HG03139 (cell line): Measurements from ENCODE around the gene PLTP.
A peak's percentile ranks its signal among the peaks of the same experiment; 100 is the strongest.

Source experiments
- ATAC-seq: cut with Tn5 transposase; IDR thresholded peaks from one replicate; pipeline ENCODE4 v1.9.1; 2021; ENCODE audit not compliant: unreplicated experiment

Gene PLTP

GRCh38 chr20:45921337-45922189, 9.6 kb upstream of the PLTP start:
- ATAC-seq, result no peak

GRCh38 chr20:45920462-45921336, 8.7 kb upstream of the PLTP start:
- no peak for ATAC-seq

DNA sequence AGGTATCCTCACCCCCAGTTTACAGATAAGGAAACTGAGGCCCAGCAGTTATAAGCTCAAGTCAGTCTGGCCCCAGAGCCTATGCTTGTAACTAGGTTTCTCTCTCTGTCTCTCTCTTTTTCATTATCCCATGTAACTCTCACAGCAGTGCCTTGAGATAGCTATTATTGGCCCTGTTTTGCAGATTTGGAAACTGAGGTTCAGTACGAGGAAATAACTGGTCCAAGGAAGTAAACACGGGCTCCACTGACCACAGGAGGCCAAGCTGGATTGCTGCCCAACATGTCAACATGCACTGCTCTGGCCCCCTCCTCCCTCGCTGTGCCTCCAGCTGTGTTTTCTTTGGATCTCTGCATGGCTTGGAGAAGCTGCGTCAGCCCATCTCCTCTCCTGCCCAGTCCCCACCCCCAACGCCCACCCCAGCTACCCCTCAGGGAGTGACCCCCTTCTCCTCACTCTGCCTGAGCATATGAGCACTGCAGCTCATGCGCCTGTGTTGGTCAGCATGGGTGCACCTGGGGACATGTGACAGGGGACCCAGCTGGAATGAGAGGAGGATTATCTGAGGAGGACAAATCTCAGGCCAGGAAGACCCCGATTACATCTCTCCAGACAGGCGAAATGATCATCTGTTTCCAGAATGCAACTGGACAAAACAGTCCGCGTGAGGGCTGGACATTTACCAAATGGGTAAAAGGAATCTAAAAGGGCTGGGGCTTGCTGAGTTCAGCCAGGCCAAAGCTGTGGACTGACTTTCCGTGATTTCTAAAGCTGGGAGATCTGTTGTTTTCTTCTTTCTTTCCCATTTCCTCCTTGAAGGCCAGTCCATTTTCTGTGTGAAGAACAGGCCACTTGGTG, 7.8 kb upstream of the PLTP start:
- ATAC-seq, result no peak

DNA sequence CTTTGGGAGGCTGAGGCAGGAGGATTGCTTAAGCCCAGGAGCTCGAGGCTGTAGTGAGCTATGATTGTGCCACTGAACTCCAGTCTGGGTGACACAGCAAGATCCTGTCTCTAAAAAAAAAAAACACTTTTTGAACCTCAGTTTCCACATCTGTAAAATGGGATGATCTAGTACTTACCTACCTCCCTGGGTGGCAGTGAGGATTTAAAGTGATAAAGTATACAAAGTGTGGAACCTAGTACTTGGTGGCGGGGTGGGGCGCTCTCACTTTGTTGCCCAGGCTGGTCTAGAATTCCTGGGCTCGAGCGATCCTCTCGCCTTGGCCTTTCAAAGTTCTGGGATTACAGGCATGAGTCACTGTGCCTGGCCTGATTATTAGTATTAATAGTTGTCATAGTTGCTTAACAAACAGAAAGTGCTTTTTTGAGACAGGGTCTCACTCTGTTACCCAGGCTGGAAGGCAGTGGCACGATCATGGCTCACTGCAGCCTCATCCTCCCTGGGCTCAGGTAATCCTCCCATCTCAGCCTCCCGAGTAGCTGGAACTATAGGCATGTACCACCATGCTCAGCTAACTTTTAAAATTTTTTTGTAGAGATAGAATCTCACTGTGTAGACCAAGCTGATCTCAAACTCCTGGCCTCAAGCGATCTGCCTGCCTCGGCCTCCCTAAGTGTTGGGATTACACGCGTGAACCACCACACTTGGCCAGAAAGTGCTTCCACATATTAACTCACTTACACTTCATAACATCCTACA, 7.0 kb upstream of the PLTP start:
- ATAC-seq, result no peak

GRCh38 chr20:45918182-45918737, 6.3 kb upstream of the PLTP start:
- ATAC-seq, result no peak

GRCh38 chr20:45917790-45918141, 5.8 kb upstream of the PLTP start:
- ATAC-seq, result no peak

GRCh38 chr20:45913116-45913515, 1.2 kb upstream of the PLTP start:
- no peak for ATAC-seq

DNA sequence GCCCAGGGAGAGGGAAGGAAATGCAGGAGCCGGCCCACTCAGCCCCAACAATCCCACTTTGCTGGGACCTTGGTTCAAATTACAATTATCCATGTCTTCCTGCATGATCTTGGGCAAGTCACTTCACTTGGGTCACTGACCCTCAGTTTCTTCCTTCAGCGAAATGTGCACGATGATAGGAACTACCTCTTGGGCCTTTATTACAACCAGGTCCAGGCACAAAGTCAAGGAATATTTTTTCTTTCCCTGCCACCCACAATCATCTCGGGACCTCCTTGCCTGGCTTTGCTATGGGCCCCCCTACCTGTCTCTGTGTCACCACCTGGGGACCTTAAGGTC, 358 bp upstream of the PLTP start:
- ATAC-seq, result no peak

DNA sequence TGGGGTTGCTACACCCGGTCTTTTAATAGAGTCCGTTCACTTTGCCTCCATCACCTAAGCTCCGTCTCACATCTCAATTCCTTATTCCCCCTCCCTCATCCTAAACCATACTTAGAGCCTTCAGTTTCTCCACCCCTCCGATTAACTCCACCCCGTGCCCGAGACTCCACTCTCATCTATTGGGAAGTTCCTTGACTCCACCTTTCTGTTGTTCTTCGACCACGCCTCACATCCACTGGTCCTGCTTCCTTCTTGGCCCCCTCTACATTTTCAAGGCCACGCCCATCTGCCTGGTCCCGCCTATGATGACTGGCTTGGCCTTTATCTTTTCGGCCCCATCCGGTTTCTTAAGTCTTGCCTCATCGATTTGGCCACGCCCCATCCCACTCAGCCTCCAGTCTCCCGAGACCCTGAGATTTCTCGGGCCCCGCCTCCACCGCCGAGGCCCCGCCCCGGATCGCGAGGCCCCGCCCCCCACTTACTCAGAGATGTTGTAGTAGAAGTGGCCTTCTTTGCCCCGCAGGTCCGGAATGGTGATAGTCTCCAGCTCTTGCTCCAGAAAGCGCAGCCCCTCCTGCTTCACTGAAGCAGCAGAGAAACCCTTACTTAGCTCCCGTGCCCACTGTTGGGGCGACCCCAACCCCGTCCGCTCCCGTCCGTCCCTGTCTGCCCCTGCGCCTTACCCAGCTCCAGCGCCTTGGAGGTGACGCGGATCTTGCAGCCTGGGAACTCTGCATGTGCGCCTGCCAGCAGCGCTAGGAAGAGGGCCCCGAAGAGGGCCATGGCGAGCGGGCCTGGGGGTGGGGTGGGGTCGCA, 1.1 kb downstream of the PLTP start:
- ATAC-seq, result peak; percentile 84

DNA sequence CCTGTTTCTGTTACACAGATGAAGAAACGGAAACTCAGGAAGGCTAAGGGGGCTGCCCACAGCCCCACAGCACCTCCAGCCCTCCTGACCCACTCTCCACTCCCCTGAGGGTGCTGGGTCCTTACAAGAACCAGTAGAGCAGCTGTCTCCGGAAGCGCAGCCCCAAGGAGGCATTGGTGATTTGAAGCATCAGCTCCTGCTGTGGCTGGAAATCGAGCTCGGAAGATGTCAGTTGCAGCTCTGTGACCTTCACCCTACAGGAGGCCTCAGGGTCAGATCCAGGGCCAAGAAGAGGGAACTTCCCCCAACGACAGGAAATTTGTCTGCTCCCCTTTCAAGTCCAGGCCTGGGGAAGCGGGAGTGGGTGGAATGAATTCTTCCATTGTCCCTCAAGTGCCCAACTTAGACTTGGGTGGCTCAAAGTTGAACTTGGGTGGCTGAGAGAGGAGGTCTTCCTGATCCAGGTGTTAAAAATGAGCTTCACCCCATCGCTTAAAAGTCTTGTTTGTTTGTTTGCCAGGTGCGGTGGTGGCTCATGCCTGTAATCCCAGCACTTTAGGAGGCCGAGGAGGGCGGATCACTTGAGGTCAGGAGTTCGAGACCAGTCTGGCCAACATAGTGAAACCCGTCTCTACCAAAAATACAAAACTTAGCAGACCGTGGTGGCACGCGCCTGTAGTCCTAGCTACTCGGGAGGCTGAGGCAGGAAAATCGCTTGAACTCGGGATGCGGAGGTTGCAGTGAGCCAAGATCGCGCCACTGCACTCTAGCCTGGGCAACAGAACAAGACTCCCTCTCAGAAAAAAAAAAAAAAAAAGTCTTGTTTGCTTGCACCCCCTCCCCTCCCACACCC, 1.9 kb downstream of the PLTP start:
- no peak for ATAC-seq

DNA sequence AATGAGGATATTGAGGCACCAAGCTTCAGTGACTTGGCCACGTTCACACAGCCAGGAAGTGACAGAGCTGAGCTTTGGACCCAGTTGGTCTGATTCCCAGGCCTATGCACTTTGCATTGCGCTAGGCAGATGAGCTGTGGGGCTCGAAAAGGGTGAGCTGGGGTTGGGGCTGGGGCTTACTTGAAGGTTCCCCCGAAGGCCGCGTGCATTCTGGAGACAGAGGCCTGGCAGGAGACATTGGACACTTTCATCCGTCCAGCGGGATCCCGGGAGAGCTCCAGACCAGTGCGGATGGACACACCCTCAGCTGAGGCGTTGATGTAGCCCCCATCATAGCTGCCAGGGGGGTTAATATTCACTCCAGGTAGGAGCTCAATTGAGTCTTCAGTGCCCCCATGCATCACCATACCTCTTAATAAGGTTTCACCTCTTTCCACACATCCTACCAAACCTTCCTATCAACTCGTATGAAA, 2.6 kb downstream of the PLTP start:
- no peak for ATAC-seq

DNA sequence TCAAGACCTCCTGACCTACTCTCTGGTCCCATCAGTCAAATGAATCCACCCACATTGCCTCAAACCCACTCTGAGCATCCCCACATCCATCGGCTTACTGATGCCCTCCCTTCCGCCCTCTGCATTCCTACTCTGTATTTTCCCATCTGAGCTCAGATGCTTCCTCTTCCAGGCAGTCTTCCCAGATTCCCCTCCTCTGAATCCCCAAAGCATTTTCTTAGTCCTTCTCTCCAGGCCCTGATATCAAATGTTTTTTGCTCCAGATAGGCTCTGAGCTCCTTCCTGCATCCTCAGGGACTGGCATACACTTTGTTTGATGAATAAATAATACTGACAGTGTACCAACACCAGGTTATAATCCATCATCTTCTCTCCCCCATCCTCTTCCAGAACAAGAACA, 3.9 kb downstream of the PLTP start:
- ATAC-seq, result no peak

- ATAC-seq, result no peak
These were observed 4.6 kb downstream of the PLTP start for GRCh38 chr20:45907219-45907948.

DNA sequence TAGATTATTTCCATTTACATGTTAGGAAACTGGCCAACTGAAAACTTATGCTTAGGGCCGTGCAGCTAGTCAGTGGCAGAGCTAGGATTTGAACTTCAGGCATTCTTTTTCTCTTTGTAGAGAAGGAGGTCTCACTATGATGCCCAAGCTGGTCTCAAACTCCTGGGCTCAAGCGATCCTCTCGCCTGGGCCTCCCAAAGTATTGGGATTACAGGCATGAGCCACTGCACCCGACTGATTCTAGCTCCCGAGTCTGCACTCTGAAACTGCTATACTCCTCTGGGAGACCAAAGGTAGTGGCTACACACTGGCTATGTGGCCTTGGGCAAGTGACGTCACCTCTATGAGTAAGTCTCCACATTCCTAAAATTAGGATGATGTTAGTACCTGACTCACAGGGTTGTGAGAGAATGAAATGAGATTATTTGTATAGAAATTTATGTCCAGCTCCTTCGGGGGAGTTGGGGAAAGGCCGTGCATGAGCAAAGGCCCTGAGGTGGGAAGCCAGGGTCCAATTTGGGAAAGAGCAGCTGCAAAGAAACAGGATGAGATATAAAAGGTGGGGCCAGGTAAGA, 6.4 kb downstream of the PLTP start:
- no peak for ATAC-seq

DNA sequence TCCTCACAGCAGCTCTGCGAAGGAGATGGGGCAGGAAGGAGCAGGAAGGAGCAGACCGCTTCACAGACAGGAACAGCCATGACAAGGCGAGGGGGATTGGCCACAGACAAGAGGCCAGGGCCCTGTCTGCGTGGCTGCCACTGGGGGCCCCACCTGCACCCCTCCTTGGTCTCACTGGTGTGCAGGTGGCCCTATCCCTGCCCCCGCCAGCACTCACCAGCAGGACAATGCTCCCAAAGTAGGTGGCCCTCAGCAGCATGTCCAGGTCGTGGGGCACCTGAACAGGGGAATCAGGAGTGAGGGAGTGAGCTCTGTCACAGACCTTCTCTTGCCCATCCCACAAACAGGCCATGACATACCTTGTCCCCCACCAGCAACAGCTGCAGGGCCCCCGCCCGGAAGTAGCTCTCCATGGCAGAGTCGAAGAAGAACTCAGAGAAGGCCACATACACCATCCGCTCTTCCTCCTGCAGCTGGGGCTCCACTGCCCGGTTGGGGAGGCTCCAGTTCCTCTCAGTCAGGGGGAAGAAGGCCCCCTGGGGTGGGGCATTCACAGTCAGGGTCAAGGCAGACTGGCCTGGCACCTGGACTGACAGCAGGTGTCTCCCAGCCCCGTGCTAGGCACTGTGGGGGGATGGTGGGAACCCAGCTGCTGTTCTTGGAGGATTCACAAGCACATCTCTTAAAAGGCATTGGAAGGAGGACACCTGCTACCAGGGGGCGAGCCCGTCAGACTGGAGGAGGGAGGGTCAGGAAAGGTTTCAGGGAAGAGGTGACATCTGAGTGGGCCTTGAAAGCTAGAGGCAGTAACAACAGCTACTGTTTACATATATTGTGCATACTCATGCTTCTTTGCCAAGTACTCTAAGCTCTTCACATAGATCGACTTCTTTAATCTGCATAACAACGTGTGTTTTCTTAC, 7.1 kb downstream of the PLTP start:
- no peak for ATAC-seq

DNA sequence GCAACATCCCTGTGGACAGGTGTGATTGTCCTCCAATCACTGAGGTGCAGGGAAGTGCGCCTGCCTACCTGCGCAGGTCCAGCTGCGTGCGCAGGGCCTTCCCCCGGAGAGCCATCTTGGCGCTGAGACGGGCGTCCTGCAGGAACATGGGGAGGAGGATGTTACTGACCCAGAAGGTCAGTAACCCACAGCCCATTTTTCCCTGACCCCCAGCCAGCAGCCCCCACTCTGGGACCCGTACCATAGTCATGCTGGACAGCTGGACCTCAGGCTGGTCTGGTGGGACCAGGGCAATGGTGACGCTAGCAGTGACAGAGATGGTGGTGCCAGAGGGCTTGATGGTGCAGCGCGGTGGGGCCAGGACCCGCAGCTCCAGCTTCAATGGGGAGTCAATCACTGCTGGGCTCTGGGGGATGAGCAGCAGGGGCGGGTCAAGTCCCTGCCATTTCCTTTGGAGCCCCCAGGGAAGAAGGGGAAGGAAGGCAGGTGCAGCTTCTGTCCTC, 9.7 kb downstream of the PLTP start:
- no peak for ATAC-seq
